ENCODE results near the gene IMMP2L.

- TF ChIP-seq CTCF (IDR thresholded peaks at IDR 0.05) (no peak), POLR2A (IDR thresholded peaks at IDR 0.05) (no peak)
Observed at GRCh38 chr7:111205251-111205650, 357.0 kb downstream of the IMMP2L start.

Measured in thyroid gland (tissue), 4 donors.